GM21529 (cell line): ENCODE results near the gene ABCC4.
"Not testable (repeated sequence)": the region's sequence is repeated elsewhere in the genome, so short reads cannot be mapped to it uniquely, and the experiment has no call there.

ENCODE experiments used
- ATAC-seq: cut with Tn5 transposase; IDR thresholded peaks from one replicate; pipeline ENCODE4 v1.9.1; 2021; ENCODE audit not compliant: unreplicated experiment

Gene ABCC4

GRCh38 chr13:95174517-95174916 is 126.7 kb downstream of the ABCC4 start:
- ATAC-seq, result no peak

- ATAC-seq, result no peak
Measured at GRCh38 chr13:95168191-95168590, 133.1 kb downstream of the ABCC4 start.

- ATAC-seq, result not testable (repeated sequence)
Measured at GRCh38 chr13:95167003-95167402, 134.2 kb downstream of the ABCC4 start.

- ATAC-seq, result no peak
Measured at GRCh38 chr13:95164830-95165229, 136.4 kb downstream of the ABCC4 start.

GRCh38 chr13:95160112-95160906 is 140.9 kb downstream of the ABCC4 start:
- ATAC-seq, result no peak

GRCh38 chr13:95159458-95159857 is 141.8 kb downstream of the ABCC4 start:
- ATAC-seq, result no peak

GRCh38 chr13:95156208-95156607 is 145.0 kb downstream of the ABCC4 start:
- no peak for ATAC-seq

GRCh38 chr13:95155504-95155903 is 145.7 kb downstream of the ABCC4 start:
- no peak for ATAC-seq

- no peak for ATAC-seq
Measured at GRCh38 chr13:95155093-95155492, 146.2 kb downstream of the ABCC4 start.

GRCh38 chr13:95154413-95154886 is 146.8 kb downstream of the ABCC4 start:
- ATAC-seq, result no peak

GRCh38 chr13:95153647-95154412 is 147.4 kb downstream of the ABCC4 start:
- ATAC-seq, result no peak

- no peak for ATAC-seq
Measured at GRCh38 chr13:95151942-95152587, 149.2 kb downstream of the ABCC4 start.

GRCh38 chr13:95150555-95150954 is 150.7 kb downstream of the ABCC4 start:
- ATAC-seq, result no peak

GRCh38 chr13:95146486-95146885 is 154.8 kb downstream of the ABCC4 start:
- ATAC-seq, result no peak

- no peak for ATAC-seq
Measured at GRCh38 chr13:95145587-95145986, 155.7 kb downstream of the ABCC4 start.

GRCh38 chr13:95140502-95140901 is 160.7 kb downstream of the ABCC4 start:
- no peak for ATAC-seq

- ATAC-seq, result no peak
Measured at GRCh38 chr13:95138876-95139585, 162.2 kb downstream of the ABCC4 start.

GRCh38 chr13:95137096-95137495 is 164.2 kb downstream of the ABCC4 start:
- ATAC-seq, result peak; percentile 95

- ATAC-seq, result no peak
Measured at GRCh38 chr13:95136638-95137037, 164.6 kb downstream of the ABCC4 start.

- ATAC-seq, result no peak
Measured at GRCh38 chr13:95133498-95133897, 167.8 kb downstream of the ABCC4 start.

GRCh38 chr13:95129004-95129403 is 172.2 kb downstream of the ABCC4 start:
- ATAC-seq, result no peak
